HepG2 (cell line): Measurements from ENCODE around the gene NPC1. TPM values are rescaled to one million over a fixed set of nuclear protein-coding genes. Genes with fewer than 3 reads are reported as not detected.

ENCODE experiments used
- ARID2 ChIP-seq: sonication (generic); formaldehyde crosslinking; IDR thresholded peaks from 2 replicates; pipeline ENCODE4 v1.8.1; 2022; ENCODE audit warnings: mild to moderate bottlenecking, missing genetic modification reagents, borderline replicate concordance
- ETV5 ChIP-seq: IDR thresholded peaks from 2 replicates; pipeline ENCODE4 v1.6.1; 2018; ENCODE audit warnings: missing biosample characterization, missing genetic modification reagents, inconsistent platforms, borderline replicate concordance
- FOXA3 ChIP-seq: IDR thresholded peaks from 2 replicates; pipeline ENCODE4 v1.6.1; 2016; ENCODE audit warnings: missing genetic modification reagents, missing compliant biosample characterization
- SYNCRIP ChIP-seq: fragments of 200-400 bp; formaldehyde crosslinking; IDR thresholded peaks from 2 replicates; pipeline ENCODE4 v1.6.1; 2018; ENCODE audit warnings: mild to moderate bottlenecking, low read depth, low read length; ENCODE audit not compliant: insufficient read depth
- ZBTB25 ChIP-seq: IDR thresholded peaks from 2 replicates; pipeline ENCODE4 v1.6.1; 2018; ENCODE audit warnings: missing genetic modification reagents
- ZNF512B ChIP-seq: sonication (generic); formaldehyde crosslinking; IDR thresholded peaks from 2 replicates; pipeline ENCODE4 v1.5.1; 2020; ENCODE audit warnings: missing genetic modification reagents, mild to moderate bottlenecking, borderline replicate concordance
- ZNF577 ChIP-seq: sonication (generic); formaldehyde crosslinking; IDR thresholded peaks from 2 replicates; pipeline ENCODE4 v1.4.0; 2020; ENCODE audit warnings: mild to moderate bottlenecking, low read depth, missing genetic modification reagents, borderline replicate concordance
- polyA plus RNA-seq, 8 experiments: library from polyadenylated mRNA; depleted of rRNA in 3 of 8; stranded (reverse) in 7 of 8; unstranded in 1 of 8; fragments of >200 nt; fragmentation: Illumina TruSeq in 4 of 8; extraction: Trizol in 4 of 8; gene quantifications; 2 replicates each; pipeline versions ENCODE4 v1.2.1 to v1.2.3, GENCODE V29; 2011 to 2016; ENCODE audit warnings: low read depth in 4 of 8, missing spikeins in 1 of 8, mixed read lengths in 1 of 8; ENCODE audit not compliant: insufficient read depth in 1 of 8
- total RNA-seq, 5 experiments: library from RNA; depleted of rRNA; stranded (reverse); fragments of >200 nt; fragmentation: Illumina TruSeq; extraction: Trizol; gene quantifications; 2 replicates each; pipeline ENCODE4 v1.2.3, GENCODE V29; 2016; ENCODE audit warnings: low read depth in 1 of 5
- TF ChIP-seq, protein P1 (sequence below): sonication (generic); formaldehyde crosslinking; IDR thresholded peaks from 2 replicates; pipeline ENCODE4 v1.4.0; 2020; ENCODE audit warnings: mild to moderate bottlenecking, missing genetic modification reagents
- TF ChIP-seq, protein P2 (sequence below): sonication (generic); formaldehyde crosslinking; IDR thresholded peaks from one replicate; pipeline ENCODE4 v1.5.1; 2020; ENCODE audit warnings: mild to moderate bottlenecking, missing genetic modification reagents; ENCODE audit errors: not compliant biosample characterization
- TF ChIP-seq, protein P3 (sequence below): sonication (generic); formaldehyde crosslinking; IDR thresholded peaks from 2 replicates; pipeline ENCODE4 v1.4.0; 2020; ENCODE audit warnings: missing genetic modification reagents
- TF ChIP-seq, protein P4 (sequence below): sonication (generic); formaldehyde crosslinking; IDR thresholded peaks from 2 replicates; pipeline ENCODE4 v1.5.1; 2020; ENCODE audit warnings: mild to moderate bottlenecking, missing genetic modification reagents, moderate library complexity

Gene NPC1
- total and polyA plus RNA-seq, 2 of the 13 experiments (the other 11 are each of a cell fraction or from before 2014, with no cell fraction given), result 46.5 to 114 TPM

DNA sequence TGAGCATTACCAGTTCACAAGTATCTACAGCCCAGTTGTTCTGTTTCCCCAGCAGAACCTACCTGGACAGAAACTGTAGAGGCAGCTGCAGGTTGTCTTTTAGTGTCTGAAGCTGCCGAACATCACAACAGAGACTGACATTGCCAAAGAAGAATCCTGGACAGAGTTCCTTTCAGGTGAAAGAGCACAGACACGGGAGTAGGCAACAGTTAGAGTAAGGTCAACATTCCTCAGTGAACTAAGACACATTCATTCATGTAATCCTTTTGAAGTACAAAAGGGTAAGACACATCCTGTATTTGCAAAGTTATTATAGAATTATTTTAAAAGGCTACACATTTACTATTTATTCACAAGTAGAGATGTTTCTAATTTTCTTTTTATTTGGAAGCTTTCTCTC is 14.3 kb downstream of the NPC1 start (continued):
- TF ChIP-seq, protein P1, sequence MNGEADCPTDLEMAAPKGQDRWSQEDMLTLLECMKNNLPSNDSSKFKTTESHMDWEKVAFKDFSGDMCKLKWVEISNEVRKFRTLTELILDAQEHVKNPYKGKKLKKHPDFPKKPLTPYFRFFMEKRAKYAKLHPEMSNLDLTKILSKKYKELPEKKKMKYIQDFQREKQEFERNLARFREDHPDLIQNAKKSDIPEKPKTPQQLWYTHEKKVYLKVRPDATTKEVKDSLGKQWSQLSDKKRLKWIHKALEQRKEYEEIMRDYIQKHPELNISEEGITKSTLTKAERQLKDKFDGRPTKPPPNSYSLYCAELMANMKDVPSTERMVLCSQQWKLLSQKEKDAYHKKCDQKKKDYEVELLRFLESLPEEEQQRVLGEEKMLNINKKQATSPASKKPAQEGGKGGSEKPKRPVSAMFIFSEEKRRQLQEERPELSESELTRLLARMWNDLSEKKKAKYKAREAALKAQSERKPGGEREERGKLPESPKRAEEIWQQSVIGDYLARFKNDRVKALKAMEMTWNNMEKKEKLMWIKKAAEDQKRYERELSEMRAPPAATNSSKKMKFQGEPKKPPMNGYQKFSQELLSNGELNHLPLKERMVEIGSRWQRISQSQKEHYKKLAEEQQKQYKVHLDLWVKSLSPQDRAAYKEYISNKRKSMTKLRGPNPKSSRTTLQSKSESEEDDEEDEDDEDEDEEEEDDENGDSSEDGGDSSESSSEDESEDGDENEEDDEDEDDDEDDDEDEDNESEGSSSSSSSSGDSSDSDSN (CRISPR knock-in tag), result no peak
- TF ChIP-seq, protein P2, sequence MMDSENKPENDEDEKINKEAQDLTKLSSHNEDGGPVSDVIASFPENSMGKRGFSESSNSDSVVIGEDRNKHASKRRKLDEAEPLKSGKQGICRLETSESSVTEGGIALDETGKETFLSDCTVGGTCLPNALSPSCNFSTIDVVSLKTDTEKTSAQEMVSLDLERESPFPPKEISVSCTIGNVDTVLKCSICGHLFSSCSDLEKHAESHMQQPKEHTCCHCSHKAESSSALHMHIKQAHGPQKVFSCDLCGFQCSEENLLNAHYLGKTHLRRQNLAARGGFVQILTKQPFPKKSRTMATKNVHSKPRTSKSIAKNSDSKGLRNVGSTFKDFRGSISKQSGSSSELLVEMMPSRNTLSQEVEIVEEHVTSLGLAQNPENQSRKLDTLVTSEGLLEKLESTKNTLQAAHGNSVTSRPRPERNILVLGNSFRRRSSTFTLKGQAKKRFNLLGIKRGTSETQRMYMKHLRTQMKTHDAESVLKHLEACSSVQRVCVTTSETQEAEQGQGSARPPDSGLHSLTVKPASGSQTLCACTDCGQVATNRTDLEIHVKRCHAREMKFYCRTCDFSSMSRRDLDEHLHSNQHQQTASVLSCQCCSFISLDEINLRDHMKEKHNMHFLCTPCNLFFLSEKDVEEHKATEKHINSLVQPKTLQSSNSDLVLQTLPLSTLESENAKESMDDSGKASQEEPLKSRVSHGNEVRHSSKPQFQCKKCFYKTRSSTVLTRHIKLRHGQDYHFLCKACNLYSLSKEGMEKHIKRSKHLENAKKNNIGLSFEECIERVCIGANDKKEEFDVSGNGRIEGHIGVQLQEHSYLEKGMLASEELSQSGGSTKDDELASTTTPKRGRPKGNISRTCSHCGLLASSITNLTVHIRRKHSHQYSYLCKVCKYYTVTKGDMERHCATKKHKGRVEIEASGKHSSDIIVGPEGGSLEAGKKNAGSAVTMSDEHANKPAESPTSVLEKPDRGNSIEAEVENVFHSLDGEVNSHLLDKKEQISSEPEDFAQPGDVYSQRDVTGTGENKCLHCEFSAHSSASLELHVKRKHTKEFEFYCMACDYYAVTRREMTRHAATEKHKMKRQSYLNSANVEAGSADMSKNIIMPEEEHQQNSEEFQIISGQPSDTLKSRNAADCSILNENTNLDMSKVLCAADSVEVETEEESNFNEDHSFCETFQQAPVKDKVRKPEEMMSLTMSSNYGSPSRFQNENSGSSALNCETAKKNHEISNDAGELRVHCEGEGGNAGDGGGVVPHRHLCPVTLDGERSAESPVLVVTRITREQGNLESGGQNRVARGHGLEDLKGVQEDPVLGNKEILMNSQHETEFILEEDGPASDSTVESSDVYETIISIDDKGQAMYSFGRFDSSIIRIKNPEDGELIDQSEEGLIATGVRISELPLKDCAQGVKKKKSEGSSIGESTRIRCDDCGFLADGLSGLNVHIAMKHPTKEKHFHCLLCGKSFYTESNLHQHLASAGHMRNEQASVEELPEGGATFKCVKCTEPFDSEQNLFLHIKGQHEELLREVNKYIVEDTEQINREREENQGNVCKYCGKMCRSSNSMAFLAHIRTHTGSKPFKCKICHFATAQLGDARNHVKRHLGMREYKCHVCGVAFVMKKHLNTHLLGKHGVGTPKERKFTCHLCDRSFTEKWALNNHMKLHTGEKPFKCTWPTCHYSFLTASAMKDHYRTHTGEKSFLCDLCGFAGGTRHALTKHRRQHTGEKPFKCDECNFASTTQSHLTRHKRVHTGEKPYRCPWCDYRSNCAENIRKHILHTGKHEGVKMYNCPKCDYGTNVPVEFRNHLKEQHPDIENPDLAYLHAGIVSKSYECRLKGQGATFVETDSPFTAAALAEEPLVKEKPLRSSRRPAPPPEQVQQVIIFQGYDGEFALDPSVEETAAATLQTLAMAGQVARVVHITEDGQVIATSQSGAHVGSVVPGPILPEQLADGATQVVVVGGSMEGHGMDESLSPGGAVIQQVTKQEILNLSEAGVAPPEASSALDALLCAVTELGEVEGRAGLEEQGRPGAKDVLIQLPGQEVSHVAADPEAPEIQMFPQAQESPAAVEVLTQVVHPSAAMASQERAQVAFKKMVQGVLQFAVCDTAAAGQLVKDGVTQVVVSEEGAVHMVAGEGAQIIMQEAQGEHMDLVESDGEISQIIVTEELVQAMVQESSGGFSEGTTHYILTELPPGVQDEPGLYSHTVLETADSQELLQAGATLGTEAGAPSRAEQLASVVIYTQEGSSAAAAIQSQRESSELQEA (CRISPR knock-in tag), result no peak
- no peak for TF ChIP-seq ARID2 (CRISPR knock-in tag)
- TF ChIP-seq ETV5 (CRISPR knock-in tag), result peak; percentile 60; the same call in 1 of the 2 replicates
- TF ChIP-seq ZNF577 (CRISPR knock-in tag), result no peak
- no peak for TF ChIP-seq ZNF512B (CRISPR knock-in tag)
- TF ChIP-seq, protein P3, sequence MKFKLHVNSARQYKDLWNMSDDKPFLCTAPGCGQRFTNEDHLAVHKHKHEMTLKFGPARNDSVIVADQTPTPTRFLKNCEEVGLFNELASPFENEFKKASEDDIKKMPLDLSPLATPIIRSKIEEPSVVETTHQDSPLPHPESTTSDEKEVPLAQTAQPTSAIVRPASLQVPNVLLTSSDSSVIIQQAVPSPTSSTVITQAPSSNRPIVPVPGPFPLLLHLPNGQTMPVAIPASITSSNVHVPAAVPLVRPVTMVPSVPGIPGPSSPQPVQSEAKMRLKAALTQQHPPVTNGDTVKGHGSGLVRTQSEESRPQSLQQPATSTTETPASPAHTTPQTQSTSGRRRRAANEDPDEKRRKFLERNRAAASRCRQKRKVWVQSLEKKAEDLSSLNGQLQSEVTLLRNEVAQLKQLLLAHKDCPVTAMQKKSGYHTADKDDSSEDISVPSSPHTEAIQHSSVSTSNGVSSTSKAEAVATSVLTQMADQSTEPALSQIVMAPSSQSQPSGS, result 0 out of 2 replicates have a peak, but pooled peaks have one; percentile 14
- TF ChIP-seq FOXA3, result peak; percentile 64
- no peak for TF ChIP-seq ZBTB25 (CRISPR knock-in tag)
- TF ChIP-seq, protein P4, sequence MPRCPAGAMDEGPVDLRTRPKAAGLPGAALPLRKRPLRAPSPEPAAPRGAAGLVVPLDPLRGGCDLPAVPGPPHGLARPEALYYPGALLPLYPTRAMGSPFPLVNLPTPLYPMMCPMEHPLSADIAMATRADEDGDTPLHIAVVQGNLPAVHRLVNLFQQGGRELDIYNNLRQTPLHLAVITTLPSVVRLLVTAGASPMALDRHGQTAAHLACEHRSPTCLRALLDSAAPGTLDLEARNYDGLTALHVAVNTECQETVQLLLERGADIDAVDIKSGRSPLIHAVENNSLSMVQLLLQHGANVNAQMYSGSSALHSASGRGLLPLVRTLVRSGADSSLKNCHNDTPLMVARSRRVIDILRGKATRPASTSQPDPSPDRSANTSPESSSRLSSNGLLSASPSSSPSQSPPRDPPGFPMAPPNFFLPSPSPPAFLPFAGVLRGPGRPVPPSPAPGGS (CRISPR knock-in tag), result no peak
- no peak for TF ChIP-seq SYNCRIP
